Kidney (tissue), 14 donors: Measurements from ENCODE around the gene HOXB7. TPM values are rescaled to one million over a fixed set of nuclear protein-coding genes. Genes with fewer than 3 reads are reported as not detected.

Source experiments
- DNase-seq, 5 donors: peaks; one replicate each; pipeline ENCODE4 v3.0.0-alpha.2; 2013 to 2020
- FAIRE-seq: peaks from 2 replicates; lab custom pipeline; 2012; peaks lifted over from hg19 to GRCh38; lab: Jason Lieb, UNC
- H3K27ac ChIP-seq, 2 donors: one replicate each; pipeline ENCODE4 v1.7.0; 2013; ENCODE audit warnings: low read depth in 2 of 2, low read length in 2 of 2, inconsistent platforms in 1 of 2
- H3K27me3 ChIP-seq: one replicate; pipeline ENCODE4 v1.7.1; 2013; ENCODE audit warnings: low read length, inconsistent platforms; ENCODE audit not compliant: control insufficient read depth, insufficient read depth
- H3K36me3 ChIP-seq, 3 donors: one replicate each; pipeline versions ENCODE4 v1.7.0 to v1.7.1; 2013; ENCODE audit warnings: low read length in 3 of 3, control low read depth in 1 of 3, inconsistent platforms in 1 of 3; ENCODE audit not compliant: insufficient read depth in 3 of 3, control insufficient read depth in 2 of 3
- H3K4me1 ChIP-seq, 3 donors: one replicate each; pipeline versions ENCODE4 v1.7.0 to v1.7.1; 2013; ENCODE audit warnings: low read length in 3 of 3, inconsistent platforms in 1 of 3, low read depth in 1 of 3; ENCODE audit not compliant: control insufficient read depth in 2 of 3, insufficient read depth in 2 of 3
- H3K4me3 ChIP-seq, 3 donors: one replicate each; pipeline versions ENCODE4 v1.7.0 to v1.8.1; 2013; ENCODE audit warnings: low read length in 3 of 3, control low read depth in 1 of 3, inconsistent platforms in 1 of 3
- H3K9ac ChIP-seq, 3 donors: one replicate each; pipeline versions ENCODE4 v1.7.0 to v1.7.1; 2013; ENCODE audit warnings: low read length in 3 of 3, control low read depth in 1 of 3, inconsistent platforms in 1 of 3
- H3K9me3 ChIP-seq, 3 donors: one replicate each; pipeline versions ENCODE4 v1.7.0 to v1.7.1; 2013; ENCODE audit warnings: low read length in 3 of 3, control low read depth in 1 of 3, inconsistent platforms in 1 of 3; ENCODE audit not compliant: control insufficient read depth in 2 of 3, insufficient read depth in 1 of 3
- intact Hi-C: fragments of 100-400 bp; cut with DNase I; formaldehyde crosslinking; loops from one replicate; pipeline ENCODE4 v1.11.1; 2022
- polyA plus RNA-seq: library from polyadenylated mRNA; stranded (reverse); fragments of 350-450 nt; fragmentation: Illumina TruSeq; extraction: RNeasy Lipid Tissue Mini Kit (QIAGEN cat#74804); gene quantifications from one replicate; pipeline ENCODE4 v1.2.3, GENCODE V29; 2014; ENCODE audit warnings: low read depth, low replicate concordance; ENCODE audit not compliant: insufficient read depth
- total RNA-seq: library from RNA; stranded (reverse); fragmentation: NEBNext Ultra II Directional; extraction: Animal tissue kit (Norgen Biotek cat#: 25700); gene quantifications from one replicate; pipeline ENCODE4 v1.2.1, GENCODE V29; 2021
- TF ChIP-seq, protein P1 (sequence below): IDR thresholded peaks from 3 replicates; pipeline ENCODE4 v1.5.1; 2012; ENCODE audit warnings: mild to moderate bottlenecking, moderate library complexity, borderline replicate concordance; ENCODE audit not compliant: insufficient read depth; ENCODE audit errors: extremely low read depth
- donor health status: control.
- donor health status: control.
- donor health status: control.
- donor health status: control.
- donor health status: control.
- donor health status: DM: yes; HTN: yes; CAD: no.
- donor health status: Normal renal cell carcinoma (clear cell type).

HOXB7 gene
- total and polyA plus RNA-seq, 2 donors from 2014 or later: 45.4 to 49.6 TPM

DNA sequence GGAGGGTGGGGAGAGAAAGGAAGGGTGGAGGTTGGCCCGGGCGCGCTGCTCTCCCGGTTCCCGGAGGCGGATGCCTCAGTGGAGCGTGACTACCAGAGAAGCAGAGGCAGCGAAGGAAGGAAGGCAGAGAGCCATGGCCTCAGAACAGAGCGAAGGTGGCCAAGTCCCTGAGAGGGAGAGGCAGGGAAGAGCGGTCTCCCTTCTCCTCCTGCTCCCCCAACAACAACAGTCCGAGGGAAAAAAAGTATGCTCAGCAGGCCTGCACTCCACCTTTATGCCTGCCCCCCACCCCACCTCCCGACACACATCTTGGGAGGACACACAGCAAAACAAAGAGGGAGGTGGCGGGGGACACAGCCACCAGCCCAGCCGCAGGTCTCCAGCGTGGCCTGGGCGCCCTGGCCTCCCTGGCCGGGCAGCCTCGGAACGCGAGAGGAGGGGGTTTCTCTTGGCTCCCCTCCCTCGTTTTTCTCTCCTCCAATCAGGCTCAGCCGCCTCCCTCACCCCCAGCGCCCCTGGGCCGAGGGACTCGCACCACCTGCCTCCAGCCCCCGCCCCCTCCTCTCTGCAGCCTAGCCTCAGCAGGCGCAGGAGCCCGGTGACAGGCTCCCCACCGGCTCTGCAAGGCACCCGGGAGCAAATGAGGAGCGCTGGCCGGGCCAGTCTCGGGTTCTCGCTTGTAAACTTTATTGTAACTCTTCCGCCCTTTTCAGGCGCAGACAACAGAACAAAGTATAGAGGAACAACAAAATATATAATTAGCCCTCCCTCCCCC is 1.1 kb upstream of the HOXB7 start:
- H3K4me1 ChIP-seq: peaks cover under 1 to 15% (median 9%) of the 10 kb centered on the region in 3 donors
- H3K27ac ChIP-seq: peak overlapping the region; percentile 97
- DNase-seq (peak; percentile 93 to 97 (median 97)), FAIRE-seq (no peak)
- H3K27me3 ChIP-seq: peaks cover 11% of the 10 kb centered on the region
- TF ChIP-seq, protein P1, sequence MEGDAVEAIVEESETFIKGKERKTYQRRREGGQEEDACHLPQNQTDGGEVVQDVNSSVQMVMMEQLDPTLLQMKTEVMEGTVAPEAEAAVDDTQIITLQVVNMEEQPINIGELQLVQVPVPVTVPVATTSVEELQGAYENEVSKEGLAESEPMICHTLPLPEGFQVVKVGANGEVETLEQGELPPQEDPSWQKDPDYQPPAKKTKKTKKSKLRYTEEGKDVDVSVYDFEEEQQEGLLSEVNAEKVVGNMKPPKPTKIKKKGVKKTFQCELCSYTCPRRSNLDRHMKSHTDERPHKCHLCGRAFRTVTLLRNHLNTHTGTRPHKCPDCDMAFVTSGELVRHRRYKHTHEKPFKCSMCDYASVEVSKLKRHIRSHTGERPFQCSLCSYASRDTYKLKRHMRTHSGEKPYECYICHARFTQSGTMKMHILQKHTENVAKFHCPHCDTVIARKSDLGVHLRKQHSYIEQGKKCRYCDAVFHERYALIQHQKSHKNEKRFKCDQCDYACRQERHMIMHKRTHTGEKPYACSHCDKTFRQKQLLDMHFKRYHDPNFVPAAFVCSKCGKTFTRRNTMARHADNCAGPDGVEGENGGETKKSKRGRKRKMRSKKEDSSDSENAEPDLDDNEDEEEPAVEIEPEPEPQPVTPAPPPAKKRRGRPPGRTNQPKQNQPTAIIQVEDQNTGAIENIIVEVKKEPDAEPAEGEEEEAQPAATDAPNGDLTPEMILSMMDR: no peak
- H3K9ac ChIP-seq: peak overlapping the region; percentile 83 to 98 (median 90)
- intact Hi-C loops: no loop called here
- H3K36me3 ChIP-seq: no peaks in the 10 kb centered on the region
- H3K4me3 ChIP-seq: peak overlapping the region; percentile 82 to 91 (median 85)
- no peaks in the 10 kb centered on the region for H3K9me3 ChIP-seq

DNA sequence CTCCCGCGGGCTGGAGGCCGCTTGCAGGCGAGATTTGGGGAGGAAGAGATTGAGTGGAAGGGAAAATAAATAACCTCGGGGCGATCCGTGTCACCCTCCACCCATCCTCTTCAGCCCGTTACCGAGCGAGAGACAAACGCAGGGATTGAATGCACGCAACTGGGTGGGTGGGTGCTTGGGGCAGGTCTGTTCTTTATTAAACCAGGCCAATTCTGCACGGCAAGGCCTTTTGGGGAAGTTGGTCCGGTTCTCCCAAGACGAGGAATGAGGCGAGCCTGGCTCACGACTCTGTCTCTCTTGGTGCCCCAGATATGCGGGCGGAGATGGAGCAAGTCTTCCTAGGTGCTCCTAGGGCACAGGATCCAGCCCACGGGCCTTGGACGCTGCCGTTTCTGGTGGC is 396 bp upstream of the HOXB7 start:
- no peaks in the 10 kb centered on the region for H3K36me3 ChIP-seq
- peak overlapping the region; percentile 82 to 91 (median 85) for H3K4me3 ChIP-seq
- H3K4me1 ChIP-seq: peaks cover 3 to 14% (median 9%) of the 10 kb centered on the region in 3 donors
- H3K27ac ChIP-seq: peak overlapping the region; percentile 97
- TF ChIP-seq, protein P1: no peak
- no peak for FAIRE-seq
- peaks cover 7% of the 10 kb centered on the region for H3K27me3 ChIP-seq
- intact Hi-C loops: no loop called here
- DNase-seq: peak in 2 of 5 donors; percentile 58 to 82
- H3K9ac ChIP-seq: peak overlapping the region; percentile 80 to 98 (median 90)
- peaks cover 0 to 3% (median 0%) of the 10 kb centered on the region in 3 donors for H3K9me3 ChIP-seq

DNA sequence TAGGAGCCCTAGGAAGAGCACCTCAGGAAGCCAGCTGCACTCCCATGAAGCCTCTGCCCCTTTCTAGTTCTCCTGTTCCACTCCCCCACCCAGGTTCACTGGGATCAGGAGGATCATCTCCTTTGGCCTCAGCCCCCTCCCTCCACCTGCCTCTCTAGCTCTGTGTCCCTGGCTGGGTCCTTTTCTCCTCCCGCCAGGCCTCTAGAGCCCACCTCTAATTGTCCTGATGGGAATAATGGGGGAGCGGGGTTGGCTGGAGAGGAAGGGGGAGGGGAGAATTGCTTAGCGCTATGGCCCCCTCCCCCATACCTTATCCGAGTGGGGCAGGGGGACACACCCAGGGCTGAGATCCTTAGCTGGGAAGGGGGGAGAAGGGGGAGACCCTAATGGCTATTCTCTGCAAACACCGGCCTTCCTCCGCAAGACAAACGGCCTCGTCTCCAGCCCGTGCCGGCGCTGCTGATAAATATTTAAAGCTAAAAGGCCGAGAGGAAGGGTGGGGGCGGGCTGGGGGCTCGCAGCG is 997 bp downstream of the HOXB7 start:
- H3K27me3 ChIP-seq: no peaks in the 10 kb centered on the region
- DNase-seq: peak in 4 of 5 donors; percentile 80 to 86 (median 86)
- H3K9ac ChIP-seq: peak overlapping the region; percentile 38 to 98 (median 90)
- no peak for FAIRE-seq
- intact Hi-C loops: no loop called here
- H3K36me3 ChIP-seq: no peaks in the 10 kb centered on the region
- peaks cover 0 to 3% (median 0%) of the 10 kb centered on the region in 3 donors for H3K9me3 ChIP-seq
- H3K27ac ChIP-seq: peak overlapping the region; percentile 97
- H3K4me1 ChIP-seq: peaks cover 3 to 12% (median 12%) of the 10 kb centered on the region in 3 donors
- H3K4me3 ChIP-seq: peak overlapping the region; percentile 52 to 85 (median 82)
- TF ChIP-seq, protein P1: no peak
